WTC11 (cell line): ENCODE results near the gene MACROD2. TPM values are rescaled to one million over a fixed set of nuclear protein-coding genes. Genes with fewer than 3 reads are reported as not detected.

Source experiments
- ATAC-seq: fragments of 200-7000 bp; cut with Tn5 transposase; 2 replicates; pipeline ENCODE4 v1.10.0; 2021; ENCODE audit warnings: mild to moderate bottlenecking, moderate library complexity
- CTCF ChIA-PET: fragments of 300-600 bp; sonication (Branson Sonifier 250); formaldehyde crosslinking; loops from one replicate; lab custom pipeline; 2021; ENCODE audit warnings: antibody characterized with exemption; lab: Charles Lee
- POLR2A ChIA-PET: fragments of 350-600 bp; sonication (Branson Sonifier 250); formaldehyde crosslinking; loops from one replicate; lab custom pipeline; 2021; ENCODE audit warnings: antibody characterized with exemption; lab: Charles Lee
- DNase-seq: peaks from one replicate; pipeline ENCODE4 v3.0.0; 2021; ENCODE audit warnings: low spot score
- H3K27ac Mint-ChIP-seq: 2 replicates; pipeline ENCODE4 v1.8.0; 2021; ENCODE audit warnings: mixed read lengths
- H3K27me3 Mint-ChIP-seq: 2 replicates; pipeline ENCODE4 v1.8.0; 2021; ENCODE audit warnings: low read depth, mild to moderate bottlenecking, moderate library complexity, mixed read lengths
- H3K36me3 Mint-ChIP-seq: 2 replicates; pipeline ENCODE4 v1.8.0; 2021; ENCODE audit warnings: mixed read lengths
- H3K4me1 Mint-ChIP-seq: 2 replicates; pipeline ENCODE4 v1.8.0; 2022; ENCODE audit warnings: mixed read lengths
- H3K4me3 Mint-ChIP-seq: 2 replicates; pipeline ENCODE4 v1.8.0; 2021; ENCODE audit warnings: mild to moderate bottlenecking, moderate library complexity, mixed read lengths
- H3K9me3 Mint-ChIP-seq: 2 replicates; pipeline ENCODE4 v1.8.0; 2021; ENCODE audit warnings: mixed read lengths
- ATF1 ChIP-seq: sonication (generic); formaldehyde crosslinking; IDR thresholded peaks from 2 replicates; pipeline ENCODE4 v1.8.1; 2023; ENCODE audit warnings: mild to moderate bottlenecking, moderate library complexity, missing genetic modification reagents
- ATF3 ChIP-seq: sonication (generic); formaldehyde crosslinking; conservative IDR thresholded peaks from 2 replicates; pipeline ENCODE4 v1.8.1; 2022; ENCODE audit warnings: mild to moderate bottlenecking, missing genetic modification reagents
- CTCF ChIP-seq: fragments of 200-600 bp; IDR thresholded peaks from 2 replicates; pipeline ENCODE4 v1.8.0; 2022; ENCODE audit warnings: antibody characterized with exemption
- ETV6 ChIP-seq: sonication (generic); formaldehyde crosslinking; IDR thresholded peaks from 2 replicates; pipeline ENCODE4 v1.8.1; 2022; ENCODE audit warnings: mild to moderate bottlenecking, missing genetic modification reagents
- FOXJ3 ChIP-seq: sonication (generic); formaldehyde crosslinking; IDR thresholded peaks from 2 replicates; pipeline ENCODE4 v1.9.0; 2021; ENCODE audit warnings: missing genetic modification reagents, mild to moderate bottlenecking, borderline replicate concordance
- FOXP1 ChIP-seq: sonication (generic); formaldehyde crosslinking; IDR thresholded peaks from 2 replicates; pipeline ENCODE4 v1.8.0; 2022; ENCODE audit warnings: missing genetic modification reagents, mild to moderate bottlenecking, moderate library complexity, borderline replicate concordance
- GABPB1 ChIP-seq: sonication (generic); formaldehyde crosslinking; IDR thresholded peaks from 2 replicates; pipeline ENCODE4 v1.8.1; 2023; ENCODE audit warnings: mild to moderate bottlenecking, missing genetic modification reagents
- IRF2 ChIP-seq: sonication (generic); formaldehyde crosslinking; IDR thresholded peaks from 2 replicates; pipeline ENCODE4 v1.8.0; 2022; ENCODE audit warnings: low read depth, missing genetic modification reagents, borderline replicate concordance
- MYBL2 ChIP-seq: sonication (generic); formaldehyde crosslinking; IDR thresholded peaks from 2 replicates; pipeline ENCODE4 v1.8.1; 2023; ENCODE audit warnings: mild to moderate bottlenecking, moderate library complexity, missing genetic modification reagents
- NFATC4 ChIP-seq: fragments of 250-450 bp; sonication (Bioruptor Pico); IDR thresholded peaks from 2 replicates; pipeline ENCODE4 v1.9.0; 2021; ENCODE audit warnings: mild to moderate bottlenecking
- NFE2L1 ChIP-seq: sonication (generic); formaldehyde crosslinking; IDR thresholded peaks from 2 replicates; pipeline ENCODE4 v1.8.1; 2023; ENCODE audit warnings: missing genetic modification reagents
- RORB ChIP-seq: fragments of 250-450 bp; sonication (Bioruptor Pico); IDR thresholded peaks from 2 replicates; pipeline ENCODE4 v1.9.0; 2021; ENCODE audit warnings: mild to moderate bottlenecking
- SMAD3 ChIP-seq: sonication (generic); formaldehyde crosslinking; IDR thresholded peaks from 2 replicates; pipeline ENCODE4 v1.8.0; 2022; ENCODE audit warnings: missing genetic modification reagents, mild to moderate bottlenecking, borderline replicate concordance
- SOX15 ChIP-seq: fragments of 250-450 bp; sonication (Bioruptor Pico); IDR thresholded peaks from 2 replicates; pipeline ENCODE4 v1.9.0; 2021; ENCODE audit warnings: mild to moderate bottlenecking
- TCF7 ChIP-seq: sonication (generic); formaldehyde crosslinking; IDR thresholded peaks from 2 replicates; pipeline ENCODE4 v1.8.0; 2022; ENCODE audit warnings: mild to moderate bottlenecking, low read depth, missing genetic modification reagents, moderate library complexity
- TEAD4 ChIP-seq: sonication (generic); formaldehyde crosslinking; IDR thresholded peaks from 2 replicates; pipeline ENCODE4 v1.8.0; 2022; ENCODE audit warnings: mild to moderate bottlenecking, missing genetic modification reagents
- ZMAT4 ChIP-seq: fragments of 250-450 bp; sonication (Bioruptor Pico); IDR thresholded peaks from 2 replicates; pipeline ENCODE4 v1.9.0; 2021; ENCODE audit warnings: mild to moderate bottlenecking
- ZNF121 ChIP-seq: sonication (generic); formaldehyde crosslinking; IDR thresholded peaks from 2 replicates; pipeline ENCODE4 v1.8.0; 2023; ENCODE audit warnings: missing genetic modification reagents
- ZNF138 ChIP-seq: sonication (generic); formaldehyde crosslinking; conservative IDR thresholded peaks from 2 replicates; pipeline ENCODE4 v1.8.1; 2022; ENCODE audit warnings: mild to moderate bottlenecking, moderate library complexity, missing genetic modification reagents
- ZNF423 ChIP-seq: fragments of 250-450 bp; sonication (Bioruptor Pico); IDR thresholded peaks from 2 replicates; pipeline ENCODE4 v2.1.2; 2022; ENCODE audit warnings: mild to moderate bottlenecking, moderate library complexity
- ZNF671 ChIP-seq: fragments of 250-450 bp; sonication (Bioruptor Pico); IDR thresholded peaks from 2 replicates; pipeline ENCODE4 v1.8.0; 2021; ENCODE audit warnings: mild to moderate bottlenecking
- total RNA-seq: library from RNA; stranded (reverse); gene quantifications from 3 replicates; pipeline ENCODE4 v1.2.3, GENCODE V29; 2021
- TF ChIP-seq, protein P1 (sequence below): sonication (generic); formaldehyde crosslinking; IDR thresholded peaks from 2 replicates; pipeline ENCODE4 v1.8.1; 2023; ENCODE audit warnings: mild to moderate bottlenecking, missing genetic modification reagents, borderline replicate concordance
- TF ChIP-seq, protein P2 (sequence below): fragments of 250-450 bp; sonication (Bioruptor Pico); IDR thresholded peaks from 2 replicates; pipeline ENCODE4 v1.9.0; 2021; ENCODE audit warnings: moderate library complexity, mild to moderate bottlenecking, inconsistent platforms, borderline replicate concordance

The MACROD2 gene
- total RNA-seq, 1 experiment from 2014 or later, result 4.1 TPM

DNA sequence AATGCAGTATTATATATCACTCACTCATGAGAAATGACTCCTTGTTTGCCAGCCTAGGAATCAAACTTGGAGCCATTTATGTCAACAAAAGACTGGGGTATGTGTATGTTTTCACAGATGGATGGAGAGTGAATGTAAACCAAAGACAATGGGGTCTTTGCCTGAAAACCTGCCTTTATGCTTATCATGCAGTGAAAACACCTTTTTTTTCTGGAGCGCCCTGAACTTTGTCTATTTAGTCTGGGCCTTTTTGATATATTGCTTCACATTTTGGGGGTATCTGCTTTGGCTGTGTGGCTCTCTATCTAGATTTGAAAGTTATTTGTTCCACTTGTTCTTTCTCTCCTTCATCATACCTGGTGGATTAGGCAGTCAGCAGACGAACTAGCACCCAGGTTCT is 1190.6 kb downstream of the MACROD2 start (continued):
- no peak for TF ChIP-seq TCF7 (CRISPR knock-in tag)
- TF ChIP-seq TEAD4 (CRISPR knock-in tag), result no peak
- no peak for TF ChIP-seq ZNF671
- no peak for TF ChIP-seq MYBL2 (CRISPR knock-in tag)
- TF ChIP-seq SOX15 (CRISPR knock-in tag), result no peak
- TF ChIP-seq GABPB1 (CRISPR knock-in tag), result no peak
- no peak for TF ChIP-seq RORB (CRISPR knock-in tag)
- TF ChIP-seq FOXP1 (CRISPR knock-in tag), result no peak
- TF ChIP-seq, all 79 proteins: peak for 0

DNA sequence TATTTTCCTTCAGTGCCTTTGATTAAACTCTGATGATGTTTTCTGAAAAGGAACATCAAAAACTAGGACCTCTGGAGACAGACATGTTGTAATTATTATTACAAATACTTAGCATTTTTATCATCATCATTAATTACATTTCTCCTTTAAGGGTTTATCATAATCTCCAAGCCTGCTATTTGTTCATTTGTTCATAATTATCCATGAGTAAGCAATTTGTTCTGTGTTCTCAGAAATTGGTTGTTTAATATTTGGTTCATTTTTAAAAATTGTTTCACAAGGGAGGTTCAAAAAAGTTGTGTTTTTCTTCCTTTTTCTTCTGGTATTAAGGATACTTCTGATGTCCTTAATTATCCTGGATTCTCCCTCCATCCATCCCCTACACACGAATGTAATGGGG is 1192.3 kb downstream of the MACROD2 start:
- Mint-ChIP-seq H3K9me3 (no peaks in the 10 kb centered on the region), H3K4me1 (peaks cover 11% of the 10 kb centered on the region), H3K27me3 (no peaks in the 10 kb centered on the region), H3K27ac (no peak overlapping the region), H3K36me3 (no peaks in the 10 kb centered on the region), H3K4me3 (no peak overlapping the region)
- ChIA-PET POLR2A (no interaction called here), CTCF (no interaction called here)
- TF ChIP-seq ZNF423 (CRISPR knock-in tag), result no peak
- no peak for TF ChIP-seq IRF2
- TF ChIP-seq ZNF121 (CRISPR knock-in tag), result no peak
- TF ChIP-seq TEAD4 (CRISPR knock-in tag), result no peak
- no peak for TF ChIP-seq CTCF
- TF ChIP-seq ZNF138 (CRISPR knock-in tag), result no peak
- DNase-seq (no peak), ATAC-seq (no peak)

- DNase-seq, result no peak
- Mint-ChIP-seq H3K4me1 (peaks cover 11% of the 10 kb centered on the region), H3K36me3 (no peaks in the 10 kb centered on the region), H3K27ac (no peak overlapping the region), H3K4me3 (no peak overlapping the region), H3K27me3 (no peaks in the 10 kb centered on the region), H3K9me3 (no peaks in the 10 kb centered on the region)
- CTCF ChIA-PET, result no interaction called here
- ATAC-seq, result no peak
- no peak for TF ChIP-seq ZNF423 (CRISPR knock-in tag)
- TF ChIP-seq NFATC4 (CRISPR knock-in tag), result no peak
- TF ChIP-seq ATF3 (CRISPR knock-in tag), result no peak
- no peak for TF ChIP-seq NFE2L1 (CRISPR knock-in tag)
- no peak for TF ChIP-seq SMAD3 (CRISPR knock-in tag)
- TF ChIP-seq, protein P1, sequence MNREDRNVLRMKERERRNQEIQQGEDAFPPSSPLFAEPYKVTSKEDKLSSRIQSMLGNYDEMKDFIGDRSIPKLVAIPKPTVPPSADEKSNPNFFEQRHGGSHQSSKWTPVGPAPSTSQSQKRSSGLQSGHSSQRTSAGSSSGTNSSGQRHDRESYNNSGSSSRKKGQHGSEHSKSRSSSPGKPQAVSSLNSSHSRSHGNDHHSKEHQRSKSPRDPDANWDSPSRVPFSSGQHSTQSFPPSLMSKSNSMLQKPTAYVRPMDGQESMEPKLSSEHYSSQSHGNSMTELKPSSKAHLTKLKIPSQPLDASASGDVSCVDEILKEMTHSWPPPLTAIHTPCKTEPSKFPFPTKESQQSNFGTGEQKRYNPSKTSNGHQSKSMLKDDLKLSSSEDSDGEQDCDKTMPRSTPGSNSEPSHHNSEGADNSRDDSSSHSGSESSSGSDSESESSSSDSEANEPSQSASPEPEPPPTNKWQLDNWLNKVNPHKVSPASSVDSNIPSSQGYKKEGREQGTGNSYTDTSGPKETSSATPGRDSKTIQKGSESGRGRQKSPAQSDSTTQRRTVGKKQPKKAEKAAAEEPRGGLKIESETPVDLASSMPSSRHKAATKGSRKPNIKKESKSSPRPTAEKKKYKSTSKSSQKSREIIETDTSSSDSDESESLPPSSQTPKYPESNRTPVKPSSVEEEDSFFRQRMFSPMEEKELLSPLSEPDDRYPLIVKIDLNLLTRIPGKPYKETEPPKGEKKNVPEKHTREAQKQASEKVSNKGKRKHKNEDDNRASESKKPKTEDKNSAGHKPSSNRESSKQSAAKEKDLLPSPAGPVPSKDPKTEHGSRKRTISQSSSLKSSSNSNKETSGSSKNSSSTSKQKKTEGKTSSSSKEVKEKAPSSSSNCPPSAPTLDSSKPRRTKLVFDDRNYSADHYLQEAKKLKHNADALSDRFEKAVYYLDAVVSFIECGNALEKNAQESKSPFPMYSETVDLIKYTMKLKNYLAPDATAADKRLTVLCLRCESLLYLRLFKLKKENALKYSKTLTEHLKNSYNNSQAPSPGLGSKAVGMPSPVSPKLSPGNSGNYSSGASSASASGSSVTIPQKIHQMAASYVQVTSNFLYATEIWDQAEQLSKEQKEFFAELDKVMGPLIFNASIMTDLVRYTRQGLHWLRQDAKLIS (CRISPR knock-in tag), result no peak
- no peak for TF ChIP-seq ETV6 (CRISPR knock-in tag)
- no peak for TF ChIP-seq ZNF121 (CRISPR knock-in tag)
- no peak for TF ChIP-seq FOXJ3 (CRISPR knock-in tag)
- TF ChIP-seq, protein P2, sequence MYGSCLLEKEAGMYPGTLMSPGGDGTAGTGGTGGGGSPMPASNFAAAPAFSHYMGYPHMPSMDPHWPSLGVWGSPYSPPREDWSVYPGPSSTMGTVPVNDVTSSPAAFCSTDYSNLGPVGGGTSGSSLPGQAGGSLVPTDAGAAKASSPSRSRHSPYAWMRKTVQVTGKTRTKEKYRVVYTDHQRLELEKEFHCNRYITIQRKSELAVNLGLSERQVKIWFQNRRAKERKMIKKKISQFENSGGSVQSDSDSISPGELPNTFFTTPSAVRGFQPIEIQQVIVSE, result no peak
- no peak for TF ChIP-seq ATF1
- TF ChIP-seq ZMAT4, result no peak
- POLR2A ChIA-PET, result no interaction called here
Measured at GRCh38 chr20:15188415-15188814, 1193.1 kb downstream of the MACROD2 start.
